ENCODE data around the gene HIGD2A. TPM values are rescaled to one million over a fixed set of nuclear protein-coding genes. Genes with fewer than 3 reads are reported as not detected.

Gene HIGD2A
- total RNA-seq, 1 experiment from 2014 or later, result 121 TPM

DNA sequence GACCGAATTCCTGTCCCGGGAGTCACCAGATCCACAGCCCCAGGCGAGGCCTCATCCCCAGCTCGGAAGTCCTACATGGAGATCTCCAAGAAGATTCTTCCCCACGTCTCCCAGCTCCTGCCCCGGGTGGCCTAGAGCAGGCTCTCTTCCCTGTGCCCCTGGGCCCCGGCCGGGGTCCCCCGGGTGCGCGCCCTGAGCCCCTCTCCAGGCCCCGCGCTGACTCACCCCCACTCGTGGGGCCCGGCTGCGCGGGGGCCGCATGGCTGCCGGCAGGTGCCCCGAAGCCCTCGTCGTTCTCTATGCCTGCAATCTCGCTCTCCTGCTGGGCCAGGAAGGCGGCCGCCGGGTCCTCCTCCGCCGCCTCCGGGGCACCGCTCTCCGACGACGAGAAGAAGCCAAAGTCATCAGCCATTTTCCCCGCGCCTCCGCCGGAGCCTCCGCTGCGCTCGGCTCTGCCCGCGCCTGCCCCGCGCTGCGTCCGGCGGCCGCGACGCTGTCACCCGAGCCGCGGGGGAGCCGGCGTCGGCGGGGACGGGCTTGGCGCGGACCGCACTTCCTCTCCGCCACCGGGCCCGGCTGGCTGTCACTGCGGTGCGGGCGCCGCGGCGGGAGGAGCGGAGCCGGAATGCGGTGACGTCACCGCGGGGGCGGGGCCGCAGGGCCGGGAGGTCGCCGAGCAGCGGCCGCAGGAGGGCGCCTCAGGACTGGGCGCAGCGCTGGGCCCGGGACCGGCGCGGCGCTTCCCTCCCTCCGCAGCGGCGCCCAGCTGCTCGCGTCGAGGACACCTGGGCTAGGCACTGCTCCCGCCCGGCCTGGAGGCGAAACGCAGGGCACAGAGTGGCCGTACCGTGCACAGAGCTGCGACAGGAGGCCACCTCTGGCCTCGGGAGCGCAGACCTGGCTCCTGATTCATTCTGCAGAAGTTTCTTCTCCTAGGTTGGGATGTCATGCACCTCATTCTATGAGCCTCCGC lies 27.7 kb downstream of the HIGD2A start, which contains the start of gene CLTB:
Gene CLTB, minus strand, starts transcription at position 588 of the 973 bp plus-strand sequence. Its CDS starts 176 bp downstream, at position 412.
- DNase-seq (ENCODE audit: low read depth), result peak; percentile 85

DNA sequence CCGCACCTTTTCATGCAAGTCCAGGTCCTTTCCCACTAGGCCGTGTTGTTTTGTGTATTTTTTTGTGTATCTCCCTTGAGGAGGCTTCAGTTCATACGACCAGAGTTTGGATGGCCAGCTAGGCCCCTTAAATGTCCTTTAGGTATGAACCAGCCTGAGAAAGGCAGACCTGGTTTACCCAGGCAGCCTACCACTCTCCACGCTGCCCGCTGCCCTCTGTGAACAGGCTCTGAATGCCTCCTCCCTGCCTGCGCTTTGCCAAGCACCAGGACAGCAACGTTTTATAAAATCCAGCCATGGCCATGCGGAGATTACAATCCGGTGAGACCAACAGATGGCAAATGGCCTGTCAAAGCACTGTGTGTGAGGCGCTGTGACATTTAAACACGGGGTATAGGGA lies 28.4 kb downstream of the HIGD2A start:
- no peak for DNase-seq (ENCODE audit: low read depth)

DNA sequence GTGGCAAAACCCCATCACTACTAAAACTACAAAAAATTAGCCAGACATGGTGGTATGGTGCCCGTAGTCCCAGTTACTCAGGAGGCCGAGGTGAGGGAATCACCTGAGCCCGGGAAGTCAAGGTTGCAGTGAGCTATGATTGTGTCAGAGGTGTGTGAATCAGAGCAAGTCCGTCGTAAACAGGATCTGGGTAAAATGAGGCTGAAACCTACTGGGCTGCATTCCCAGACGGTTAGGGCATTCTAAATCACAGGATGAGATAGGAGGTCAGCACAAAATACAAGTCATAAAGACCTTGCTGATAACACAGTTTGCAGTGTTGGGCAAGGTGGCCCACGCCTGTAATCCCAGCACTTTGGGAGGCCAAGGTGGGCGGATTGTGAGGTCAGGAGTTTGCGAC lies 29.7 kb downstream of the HIGD2A start:
- DNase-seq (ENCODE audit: low read depth), result peak; percentile 47

DNA sequence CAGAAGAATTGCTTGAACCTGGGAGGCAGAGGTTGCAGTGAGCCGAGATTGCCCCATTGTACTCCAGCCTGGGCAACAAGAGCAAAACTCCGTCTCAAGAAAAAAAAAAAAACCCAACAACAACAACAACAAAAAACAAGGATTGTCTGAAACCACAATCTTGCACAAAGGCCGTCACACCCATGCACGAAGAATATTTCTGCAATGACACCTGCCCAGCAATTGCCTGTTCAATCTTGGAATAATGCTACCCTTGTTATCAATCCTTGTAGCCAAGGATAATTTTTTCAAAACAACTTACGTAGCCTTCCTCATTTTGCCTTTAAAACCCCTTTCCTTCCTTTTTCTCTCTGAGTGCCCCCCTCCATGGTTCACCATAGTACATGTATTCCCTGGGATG lies 31.5 kb downstream of the HIGD2A start:
- DNase-seq (ENCODE audit: low read depth), result no peak

DNA sequence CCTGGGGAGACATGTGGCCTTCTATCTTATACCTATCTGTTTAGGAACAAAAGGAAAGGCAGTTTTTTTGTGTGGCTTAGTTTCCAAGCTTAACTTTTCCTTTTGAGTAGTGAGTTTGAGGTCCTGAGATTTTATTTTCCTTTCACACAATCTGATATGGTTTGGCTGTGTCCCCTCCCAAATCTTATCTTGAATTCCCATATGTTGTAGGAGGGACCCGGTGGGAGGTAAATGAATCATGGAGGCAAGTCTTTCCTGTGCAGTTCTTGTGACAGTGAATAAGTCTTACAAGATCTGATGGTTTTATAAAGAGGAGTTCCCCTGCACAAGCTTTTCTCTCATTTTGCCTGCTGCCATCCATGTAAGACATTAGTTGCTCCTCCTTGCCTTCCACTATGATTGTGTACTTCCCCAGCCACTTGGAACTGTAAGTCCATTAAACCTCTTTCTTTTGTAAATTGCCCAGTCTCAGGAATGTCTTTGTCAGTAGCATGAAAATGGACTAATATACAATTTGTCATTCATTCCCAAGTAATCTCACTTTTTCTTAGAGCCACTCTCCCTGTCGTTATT lies 32.5 kb downstream of the HIGD2A start:
- DNase-seq (ENCODE audit: low read depth), result no peak

DNA sequence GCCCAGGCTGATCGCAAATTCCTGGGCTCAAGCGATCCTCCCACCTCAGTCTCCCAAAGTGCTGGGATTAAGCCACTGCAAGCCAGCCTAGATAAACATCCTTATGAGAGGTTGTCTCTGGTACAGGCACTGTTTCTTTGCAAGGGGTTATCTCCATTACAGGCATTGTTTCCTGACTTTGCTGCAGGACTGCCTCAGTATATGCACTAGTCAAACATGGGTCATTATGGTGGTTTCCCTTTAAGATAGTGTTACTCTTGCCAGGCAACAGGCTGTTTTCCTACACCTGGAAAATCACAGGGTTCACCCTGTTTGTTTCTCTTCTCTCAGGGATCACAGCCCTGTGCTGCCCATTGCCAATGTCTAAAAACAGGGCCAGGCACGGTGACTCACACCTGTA lies 35.6 kb downstream of the HIGD2A start:
- no peak for DNase-seq (ENCODE audit: low read depth)

DNA sequence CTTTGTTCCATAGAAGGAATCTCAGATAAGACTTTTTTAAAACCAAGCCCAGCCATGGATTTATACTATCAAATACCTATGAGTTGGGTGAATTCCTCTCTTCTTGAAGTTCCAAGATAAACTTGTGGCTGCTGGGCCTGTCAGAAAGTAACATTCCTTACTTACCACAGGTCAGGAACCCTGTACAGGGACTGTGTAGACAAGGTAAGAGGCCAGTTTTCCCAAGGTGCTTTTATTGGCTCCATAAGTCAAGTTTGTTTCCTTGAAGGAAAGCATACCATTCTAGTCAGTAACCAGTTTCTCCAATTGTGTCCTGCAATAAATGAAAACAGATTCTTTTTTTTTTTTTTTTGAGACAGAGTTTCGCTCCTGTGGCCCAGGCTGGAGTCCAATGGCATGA lies 36.6 kb downstream of the HIGD2A start:
- DNase-seq (ENCODE audit: low read depth), result peak; percentile 76

DNA sequence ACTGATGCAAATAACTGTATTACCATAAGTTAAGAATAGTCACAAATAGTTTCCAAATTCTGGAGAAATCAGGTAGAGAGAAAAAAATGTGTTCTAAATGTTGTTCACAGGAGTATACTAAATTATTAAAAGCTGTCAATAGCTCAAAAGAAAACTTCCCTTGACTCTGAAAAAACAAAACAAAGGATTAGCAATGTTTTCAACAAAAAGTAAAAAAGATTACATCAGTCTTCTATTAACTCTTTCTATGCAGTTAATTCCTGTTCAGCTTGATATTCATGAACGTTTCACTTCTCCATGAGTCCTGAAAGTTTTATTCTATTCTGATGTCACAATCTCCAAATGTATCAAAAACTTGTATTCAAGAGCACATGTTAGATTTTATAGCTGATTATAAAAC lies 37.2 kb downstream of the HIGD2A start:
- no peak for DNase-seq (ENCODE audit: low read depth)

DNA sequence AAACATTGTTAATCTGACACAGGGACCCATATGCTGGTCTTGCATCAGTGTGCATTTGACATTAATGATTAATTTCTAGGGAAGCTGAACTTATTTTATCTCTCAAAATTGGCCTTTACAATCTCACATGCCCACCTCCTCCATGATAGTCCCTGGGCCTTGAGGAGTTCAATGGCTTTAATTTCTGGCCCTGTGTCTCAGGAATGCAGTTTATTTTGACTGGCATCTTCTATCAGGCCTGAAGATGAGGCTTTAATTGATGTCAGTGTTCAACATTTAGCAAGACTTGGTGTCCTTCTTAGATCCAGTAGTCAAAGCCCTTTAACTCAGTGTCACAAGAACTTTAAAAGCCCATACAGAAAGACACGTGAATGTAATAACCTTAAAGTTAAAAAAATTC lies 38.3 kb downstream of the HIGD2A start:
- DNase-seq (ENCODE audit: low read depth), result no peak

DNA sequence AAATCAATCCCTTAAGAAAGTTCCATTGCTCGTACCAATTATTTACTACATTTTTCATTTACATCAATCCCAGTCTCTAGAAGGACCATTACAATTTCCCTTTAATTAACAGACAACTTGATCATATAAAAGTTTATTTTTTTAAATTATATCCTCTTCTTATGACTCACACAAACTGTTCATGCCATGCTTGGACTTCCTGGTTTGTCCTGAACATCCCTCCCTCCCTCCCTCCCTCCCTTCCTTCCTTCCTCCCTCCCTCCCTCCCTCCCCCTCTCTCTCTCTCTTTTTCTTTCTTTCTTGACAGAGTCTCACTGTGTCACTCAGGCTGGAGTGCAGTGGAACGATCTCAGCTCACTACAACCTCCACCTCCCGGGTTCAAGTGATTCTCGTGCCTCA lies 39.4 kb downstream of the HIGD2A start:
- peak; percentile 53 for DNase-seq (ENCODE audit: low read depth)

DNA sequence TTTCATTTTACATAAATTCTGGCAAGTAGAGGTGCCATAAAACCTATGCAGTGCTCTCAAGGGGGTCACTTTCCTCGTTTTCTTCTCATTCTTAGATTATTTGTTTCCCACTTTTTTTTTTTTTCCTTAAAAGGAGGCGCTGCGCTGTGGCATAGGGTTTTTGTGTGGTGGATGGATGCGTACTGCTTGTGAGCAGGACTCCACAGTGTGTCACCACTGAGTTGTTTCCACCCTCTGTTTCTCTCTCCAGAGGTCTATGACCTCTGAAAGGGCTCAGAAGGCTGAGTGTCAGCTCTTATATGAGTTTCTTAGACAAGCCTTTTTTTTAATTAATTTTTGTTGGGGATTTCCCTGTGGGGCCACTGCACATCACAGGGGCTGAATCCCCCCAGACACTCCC lies 41.4 kb downstream of the HIGD2A start:
- DNase-seq (ENCODE audit: low read depth), result no peak

DNA sequence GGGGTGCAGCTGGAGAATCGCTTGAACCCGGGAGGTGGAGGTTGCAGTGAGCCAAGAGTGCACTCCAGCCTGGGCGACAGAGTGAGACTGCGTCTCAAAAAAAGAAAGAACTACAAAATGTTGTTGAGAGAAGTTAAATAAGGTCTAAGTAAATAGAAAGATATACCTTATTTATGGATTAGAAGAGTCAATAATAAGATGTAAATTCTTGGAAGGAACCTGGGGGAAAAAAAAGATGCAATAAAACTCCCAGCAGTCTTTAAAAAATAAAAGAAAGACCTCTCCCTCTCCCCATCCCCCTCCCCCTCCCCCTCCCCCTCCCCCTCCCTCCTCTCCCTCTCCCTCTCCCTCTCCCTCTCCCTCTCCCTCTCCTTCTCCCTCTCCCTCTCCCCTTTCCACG lies 44.2 kb downstream of the HIGD2A start:
- no peak for DNase-seq (ENCODE audit: low read depth)

DNA sequence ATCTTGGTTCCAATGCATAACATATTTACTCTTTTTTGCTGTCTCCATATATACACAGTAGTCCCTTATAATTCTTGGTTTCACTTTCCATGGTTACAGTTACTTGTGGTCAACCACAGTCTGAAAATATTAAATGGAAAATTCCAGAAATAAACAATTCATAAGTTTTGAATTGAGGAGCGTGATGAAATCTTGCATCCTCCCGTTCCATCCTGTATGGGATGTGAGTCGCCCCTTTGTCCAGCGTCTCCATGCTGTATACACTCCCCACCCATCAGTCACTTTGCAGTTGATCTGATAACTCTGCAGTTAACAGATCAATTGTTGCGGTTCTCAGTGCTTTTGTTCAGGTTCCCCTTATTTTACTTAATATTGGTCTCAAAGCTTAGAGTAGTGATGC lies 48.1 kb downstream of the HIGD2A start:
- DNase-seq (ENCODE audit: low read depth), result peak; percentile 39

DNA sequence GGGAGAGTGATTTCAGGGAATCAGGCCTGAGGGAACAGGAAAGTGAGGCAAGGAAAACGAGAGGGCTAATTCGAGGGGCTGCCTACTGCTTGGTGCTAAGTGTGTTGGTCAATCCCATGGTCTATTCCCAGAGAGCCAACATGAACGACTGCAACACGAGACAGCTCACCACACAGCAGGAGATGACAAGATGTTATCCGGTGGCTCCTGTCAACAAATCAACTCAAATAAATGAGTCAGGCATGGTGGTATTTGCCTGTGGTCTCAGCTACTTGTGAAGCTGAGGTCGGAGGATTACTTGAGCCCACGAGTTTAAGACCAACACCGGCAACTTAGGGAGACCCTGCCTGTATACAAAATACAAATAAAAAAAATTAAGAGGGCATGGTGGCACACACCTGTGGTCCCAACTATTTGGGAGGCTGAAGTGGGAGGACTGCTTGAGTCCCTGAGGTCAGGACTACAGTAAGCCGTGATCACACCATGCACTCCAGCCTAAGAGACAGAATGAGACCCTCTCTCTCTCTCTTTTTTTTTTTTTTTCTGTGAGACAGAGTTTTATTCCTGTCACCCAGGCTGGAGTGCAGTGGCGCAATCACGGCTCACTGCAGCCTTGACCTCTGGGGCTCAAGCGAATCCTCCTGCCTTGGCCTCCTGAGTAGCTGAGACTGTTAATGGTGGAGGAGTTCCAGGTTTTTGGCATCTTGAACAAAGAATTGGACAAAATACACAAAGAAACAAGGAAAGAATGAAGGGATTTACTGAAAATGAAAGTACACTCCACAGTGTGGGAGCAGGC lies 50.6 kb downstream of the HIGD2A start:
- peak; percentile 95 for DNase-seq (ENCODE audit: low read depth)

Other genes with a start within 250 kb of the HIGD2A start
- gene SIMC1, start 150.3 kb upstream of the HIGD2A start, total RNA-seq (2014; rRNA removed; shearing (Covaris generic)), result 10.2 and 13.5 TPM in 2 replicates
- gene KIAA1191, start 27.0 kb upstream of the HIGD2A start, total RNA-seq (2014; rRNA removed; shearing (Covaris generic)), result 85.3 and 91.8 TPM in 2 replicates
- gene ARL10, start 23.3 kb upstream of the HIGD2A start, total RNA-seq (2014; rRNA removed; shearing (Covaris generic)), result 1.5 and 1.8 TPM in 2 replicates
- gene NOP16, start 153 bp upstream of the HIGD2A start, total RNA-seq (2014; rRNA removed; shearing (Covaris generic)), result 14.0 and 19.7 TPM in 2 replicates
- gene CLTB, start 27.8 kb downstream of the HIGD2A start, total RNA-seq (2014; rRNA removed; shearing (Covaris generic)), result 76.4 and 97.8 TPM in 2 replicates
- gene FAF2, start 59.6 kb downstream of the HIGD2A start, total RNA-seq (2014; rRNA removed; shearing (Covaris generic)), result 46.1 and 55.5 TPM in 2 replicates
- 1.6 and 3.5 TPM in 2 replicates for gene RNF44, start 148.7 kb downstream of the HIGD2A start, total RNA-seq (2014; rRNA removed; shearing (Covaris generic))
- gene CDHR2, start 160.6 kb downstream of the HIGD2A start, total RNA-seq (2014; rRNA removed; shearing (Covaris generic)), result not detected in 2 replicates
- gene GPRIN1, start 221.4 kb downstream of the HIGD2A start, total RNA-seq (2014; rRNA removed; shearing (Covaris generic)), result 8.4 and 12.4 TPM in 2 replicates
- gene SNCB, start 241.8 kb downstream of the HIGD2A start, total RNA-seq (2014; rRNA removed; shearing (Covaris generic)), result not detected in 2 replicates
- not detected in 2 replicates for gene EIF4E1B, start 241.9 kb downstream of the HIGD2A start, total RNA-seq (2014; rRNA removed; shearing (Covaris generic))